HG02884 (cell line): Measurements from ENCODE around the gene RANBP10.
"Not testable (repeated sequence)": the region's sequence is repeated elsewhere in the genome, so short reads cannot be mapped to it uniquely, and the experiment has no call there.

Experiments used
- ATAC-seq: cut with Tn5 transposase; IDR thresholded peaks from one replicate; pipeline ENCODE4 v1.9.1; 2021; ENCODE audit warnings: mild to moderate bottlenecking, moderate library complexity; ENCODE audit not compliant: unreplicated experiment

Gene RANBP10

GRCh38 chr16:67780847-67781564, 25.4 kb downstream of the RANBP10 start:
- ATAC-seq: no peak

GRCh38 chr16:67779256-67780014, 26.9 kb downstream of the RANBP10 start:
- no peak for ATAC-seq

GRCh38 chr16:67775273-67775672, 31.1 kb downstream of the RANBP10 start:
- ATAC-seq: no peak

- no peak for ATAC-seq
Measured at GRCh38 chr16:67774457-67774853, 31.9 kb downstream of the RANBP10 start.

GRCh38 chr16:67773569-67774456, 32.5 kb downstream of the RANBP10 start:
- ATAC-seq: no peak

- ATAC-seq: no peak
Measured at GRCh38 chr16:67773099-67773498, 33.3 kb downstream of the RANBP10 start.

GRCh38 chr16:67770346-67770991, 35.9 kb downstream of the RANBP10 start:
- no peak for ATAC-seq

- no peak for ATAC-seq
Measured at GRCh38 chr16:67767953-67768352, 38.4 kb downstream of the RANBP10 start.

- no peak for ATAC-seq
Measured at GRCh38 chr16:67766291-67766690, 40.1 kb downstream of the RANBP10 start.

- ATAC-seq: no peak
Measured at GRCh38 chr16:67764158-67764667, 42.1 kb downstream of the RANBP10 start.

- no peak for ATAC-seq
Measured at GRCh38 chr16:67763066-67763465, 43.3 kb downstream of the RANBP10 start.

GRCh38 chr16:67762385-67762784, 44.0 kb downstream of the RANBP10 start:
- ATAC-seq: no peak

GRCh38 chr16:67761924-67762323, 44.4 kb downstream of the RANBP10 start:
- ATAC-seq: no peak

GRCh38 chr16:67760956-67761230, 45.5 kb downstream of the RANBP10 start:
- ATAC-seq: no peak

- ATAC-seq: no peak
Measured at GRCh38 chr16:67760206-67760955, 46.0 kb downstream of the RANBP10 start.

GRCh38 chr16:67758966-67759365, 47.4 kb downstream of the RANBP10 start:
- no peak for ATAC-seq

- ATAC-seq: no peak
Measured at GRCh38 chr16:67758006-67758405, 48.4 kb downstream of the RANBP10 start.

GRCh38 chr16:67752641-67753040, 53.7 kb downstream of the RANBP10 start:
- no peak for ATAC-seq

GRCh38 chr16:67751331-67751730, 55.0 kb downstream of the RANBP10 start:
- not testable (repeated sequence) for ATAC-seq

GRCh38 chr16:67750466-67750865, 55.9 kb downstream of the RANBP10 start:
- no peak for ATAC-seq
